SH-SY5Y (cell line): ENCODE data around the gene TDRD9.

Experiments used
- GATA2 ChIP-seq: IDR thresholded peaks from 2 replicates; pipeline ENCODE4 v1.6.1; 2011; ENCODE audit warnings: mild to moderate bottlenecking, low read depth, low read length
- GATA3 ChIP-seq: IDR thresholded peaks from 2 replicates; pipeline ENCODE4 v1.6.1; 2011; ENCODE audit warnings: low read depth, mild to moderate bottlenecking, low read length, moderate library complexity

- no peak for TF ChIP-seq GATA2
- TF ChIP-seq GATA3 = no peak
Measured at GRCh38 chr14:103989964-103990363, 61.7 kb downstream of the TDRD9 start.
